ENCODE results near the gene CUEDC1. TPM values are rescaled to one million over a fixed set of nuclear protein-coding genes. Genes with fewer than 3 reads are reported as not detected.

Gene CUEDC1
- total RNA-seq, 4 donors from 2014 or later = 31.2 to 43.9 (median 34.3) TPM

GRCh38 chr17:57910462-57911420 lies 44.5 kb downstream of the CUEDC1 start:
- TF ChIP-seq CTCF (IDR thresholded peaks at IDR 0.05 in 4 of 5, conservative IDR thresholded peaks at IDR 0.05 in 1 of 5) = no peak
- no peak for TF ChIP-seq POLR2A (IDR thresholded peaks at IDR 0.05)
- intact Hi-C loops (cut with DNase I; ENCODE audit: low total_unique reads) = no loop called here
- DNase-seq = no peak

GRCh38 chr17:57909551-57909950 lies 45.7 kb downstream of the CUEDC1 start:
- Histone ChIP-seq H3K27me3 (no peaks in the 10 kb centered on the region), H3K27ac (peak overlapping the region in 1 of 4 donors; percentile 22), H3K4me1 (peaks cover 44 to 51% of the 10 kb centered on the region in 2 donors), H3K4me3 (no peak overlapping the region), H3K9me3 (no peaks in the 10 kb centered on the region), H3K36me3 (no peaks in the 10 kb centered on the region)
- ATAC-seq (no peak), DNase-seq (no peak)
- in situ Hi-C loops (cut with MboI; ENCODE audit: low sequenced_read_pairs in 4 of 4) (no loop called here), intact Hi-C loops (cut with DNase I; ENCODE audit: low total_unique reads) (no loop called here)
- no peak for TF ChIP-seq CTCF (IDR thresholded peaks at IDR 0.05 in 4 of 5, conservative IDR thresholded peaks at IDR 0.05 in 1 of 5)

More at GRCh38 chr17:57910462-57911420, 44.5 kb downstream of the CUEDC1 start:
- Histone ChIP-seq H3K27me3 (no peaks in the 10 kb centered on the region), H3K36me3 (no peaks in the 10 kb centered on the region), H3K9me3 (no peaks in the 10 kb centered on the region), H3K4me3 (no peak overlapping the region), H3K27ac (peak overlapping the region in 3 of 4 donors; percentile 35 to 61 (median 53)), H3K4me1 (peaks cover 46 to 52% of the 10 kb centered on the region in 2 donors)
- no peak for ATAC-seq
- in situ Hi-C loops (cut with MboI; ENCODE audit: low sequenced_read_pairs in 4 of 4) = no loop called here

GRCh38 chr17:57908278-57908677 lies 46.9 kb downstream of the CUEDC1 start:
- H3K4me3 ChIP-seq = no peak overlapping the region
- no peaks in the 10 kb centered on the region for H3K27me3 ChIP-seq
- intact Hi-C loops (cut with DNase I; ENCODE audit: low total_unique reads) (no loop called here), in situ Hi-C loops (cut with MboI; ENCODE audit: low sequenced_read_pairs in 4 of 4) (no loop called here)
- DNase-seq (no peak), ATAC-seq (no peak)
- H3K9me3 ChIP-seq = no peaks in the 10 kb centered on the region
- TF ChIP-seq CTCF (IDR thresholded peaks at IDR 0.05 in 4 of 5, conservative IDR thresholded peaks at IDR 0.05 in 1 of 5) (no peak), POLR2A (IDR thresholded peaks at IDR 0.05) (no peak)
- H3K36me3 ChIP-seq = no peaks in the 10 kb centered on the region
- H3K4me1 ChIP-seq = peaks cover 44 to 51% of the 10 kb centered on the region in 2 donors
- H3K27ac ChIP-seq = peak overlapping the region in 2 of 4 donors; percentile 26 to 30

GRCh38 chr17:57906910-57907309 lies 48.3 kb downstream of the CUEDC1 start:
- intact Hi-C loops (cut with DNase I; ENCODE audit: low total_unique reads) (no loop called here), in situ Hi-C loops (cut with MboI; ENCODE audit: low sequenced_read_pairs in 4 of 4) (no loop called here)
- DNase-seq (no peak), ATAC-seq (peak in 1 of 2 donors; percentile 63)
- Histone ChIP-seq H3K27me3 (no peaks in the 10 kb centered on the region), H3K4me3 (no peak overlapping the region), H3K9me3 (no peaks in the 10 kb centered on the region), H3K27ac (peak overlapping the region; percentile 47 to 67 (median 50)), H3K4me1 (peaks cover 44 to 52% of the 10 kb centered on the region in 2 donors), H3K36me3 (no peaks in the 10 kb centered on the region)
- no peak for TF ChIP-seq CTCF (IDR thresholded peaks at IDR 0.05 in 4 of 5, conservative IDR thresholded peaks at IDR 0.05 in 1 of 5)
- TF ChIP-seq POLR2A (IDR thresholded peaks at IDR 0.05) = no peak
